Myocyte (in vitro differentiated cells): ENCODE results near the gene GAB4. TPM values are rescaled to one million over a fixed set of nuclear protein-coding genes. Genes with fewer than 3 reads are reported as not detected.
"Not testable (repeated sequence)": the region's sequence is repeated elsewhere in the genome, so short reads cannot be mapped to it uniquely, and the experiment has no call there.

Experiments used
- DNase-seq: peaks from one replicate; pipeline ENCODE4 v3.0.0-alpha.2; 2012; ENCODE audit warnings: low read depth
- total RNA-seq: library from RNA; depleted of rRNA; stranded (reverse); fragments of >200 nt; gene quantifications from 2 replicates; pipeline ENCODE4 v1.2.3, GENCODE V29; 2014

Gene GAB4
- total RNA-seq, 1 donor from 2014 or later, result not detected

- DNase-seq, result not testable (repeated sequence)
Observed at GRCh38 chr22:16914911-16915310, 93.1 kb downstream of the GAB4 start.

- peak; percentile 1 for DNase-seq
Observed at GRCh38 chr22:16914006-16914405, 94.0 kb downstream of the GAB4 start.

DNA sequence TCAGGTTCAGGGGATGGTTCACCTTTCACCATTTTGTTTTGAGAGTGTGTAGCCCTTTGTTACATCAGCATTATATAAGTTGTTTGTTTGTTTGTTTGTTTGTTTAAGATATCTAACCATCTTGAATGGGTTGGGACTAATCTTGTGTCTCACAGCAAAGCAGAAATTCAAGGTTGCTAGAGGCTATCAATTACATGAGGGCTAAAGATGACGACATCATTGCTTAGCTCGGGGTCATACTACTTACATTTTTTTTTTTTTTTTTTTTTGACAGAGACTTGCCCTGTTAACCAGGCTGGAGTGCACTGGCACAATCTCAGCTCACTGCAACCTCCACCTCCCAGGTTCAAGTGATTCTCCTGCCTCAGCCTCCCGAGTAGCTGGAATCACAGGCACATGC is 95.7 kb downstream of the GAB4 start:
- DNase-seq, result no peak

Other genes with a start within 250 kb of the GAB4 start
- gene XKR3, start 182.8 kb downstream of the GAB4 start, total RNA-seq, result not detected in 2 replicates
- gene IL17RA, start 76.8 kb upstream of the GAB4 start, total RNA-seq, result 4.9 and 5.9 TPM in 2 replicates
- gene TMEM121B, start 113.1 kb upstream of the GAB4 start, total RNA-seq, result 2.8 and 3.2 TPM in 2 replicates
- 60.1 and 72.0 TPM in 2 replicates for gene HDHD5, start 151.1 kb upstream of the GAB4 start, total RNA-seq
- gene ADA2, start 211.2 kb upstream of the GAB4 start, total RNA-seq, result 0.99 and 1.2 TPM in 2 replicates